ENCODE measurements around the gene FNIP2.
"Not testable (repeated sequence)": the region's sequence is repeated elsewhere in the genome, so short reads cannot be mapped to it uniquely, and the experiment has no call there.

FNIP2 gene

DNA sequence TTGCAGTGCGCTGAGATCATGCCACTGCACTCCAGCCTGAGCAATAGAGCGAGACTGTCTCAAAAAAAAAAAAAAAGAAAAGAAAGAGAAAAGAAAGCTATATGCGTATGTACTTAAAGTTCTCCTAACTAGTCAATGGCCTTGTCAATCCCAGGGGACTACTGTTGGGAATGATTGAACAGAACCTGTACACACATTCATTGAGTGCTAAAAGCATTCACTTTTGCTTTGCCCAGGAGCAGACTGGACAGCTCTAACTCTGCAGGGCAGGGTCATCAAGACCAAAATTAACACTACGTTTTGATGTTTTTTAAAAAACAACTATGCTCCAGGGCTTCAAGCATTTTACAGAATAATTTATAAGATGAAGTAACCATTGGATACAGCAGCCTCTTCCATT is 106.2 kb downstream of the FNIP2 start:
- no peak for DNase-seq

DNA sequence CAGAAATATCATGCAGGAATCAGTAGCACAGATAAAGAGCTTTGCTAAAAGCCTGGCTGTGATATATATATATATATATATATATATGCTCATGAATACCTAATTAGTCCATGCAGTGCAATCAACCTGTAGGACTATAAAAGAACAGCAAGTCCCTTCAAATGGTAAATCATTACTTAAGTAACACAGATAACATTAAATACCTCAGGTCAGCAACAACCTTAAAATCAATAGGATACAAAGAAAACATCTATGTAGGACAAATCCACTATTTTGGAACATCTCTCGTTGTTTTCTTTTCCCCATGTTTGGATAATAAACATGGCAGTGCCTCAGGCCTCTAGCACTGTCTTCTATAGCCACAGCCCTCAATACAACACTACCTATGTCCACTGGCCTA is 106.6 kb downstream of the FNIP2 start:
- DNase-seq: no peak

DNA sequence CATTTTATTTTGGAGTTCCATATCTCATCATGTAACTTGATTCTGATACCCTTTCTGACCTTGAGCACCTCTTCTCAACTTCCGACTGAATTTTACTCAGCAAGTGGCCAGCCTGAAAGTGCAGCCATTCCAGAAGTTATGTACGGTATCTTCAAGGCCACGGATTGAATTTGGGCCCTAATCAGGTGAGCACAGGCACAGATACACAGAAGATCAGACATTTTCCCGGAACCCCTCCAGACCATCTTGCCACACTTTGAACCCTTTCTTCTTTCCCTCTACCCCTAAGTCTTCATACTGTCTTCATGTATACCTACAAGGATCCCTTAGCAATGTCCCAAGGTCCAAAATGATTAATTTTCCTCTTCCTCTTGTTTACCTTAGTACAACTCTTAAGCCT is 108.2 kb downstream of the FNIP2 start:
- no peak for DNase-seq

DNA sequence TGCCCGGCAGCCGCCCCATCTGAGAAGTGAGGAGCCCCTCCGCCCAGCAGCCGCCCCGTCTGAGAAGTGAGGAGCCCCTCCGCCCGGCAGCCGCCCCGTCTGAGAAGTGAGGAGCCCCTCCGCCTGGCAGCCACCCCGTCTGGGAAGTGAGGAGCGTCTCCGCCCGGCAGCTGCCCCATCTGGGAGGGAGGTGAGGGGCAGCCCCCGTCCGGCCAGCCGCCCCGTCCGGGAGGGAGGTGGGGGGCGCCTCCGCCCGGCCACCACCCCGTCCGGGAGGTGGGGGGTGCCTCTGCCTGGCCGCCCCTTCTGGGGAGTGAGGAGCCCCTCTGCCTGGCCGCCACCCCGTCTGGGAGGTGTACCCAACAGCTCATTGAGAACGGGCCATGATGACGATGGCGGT is 113.3 kb downstream of the FNIP2 start:
- DNase-seq: not testable (repeated sequence)

DNA sequence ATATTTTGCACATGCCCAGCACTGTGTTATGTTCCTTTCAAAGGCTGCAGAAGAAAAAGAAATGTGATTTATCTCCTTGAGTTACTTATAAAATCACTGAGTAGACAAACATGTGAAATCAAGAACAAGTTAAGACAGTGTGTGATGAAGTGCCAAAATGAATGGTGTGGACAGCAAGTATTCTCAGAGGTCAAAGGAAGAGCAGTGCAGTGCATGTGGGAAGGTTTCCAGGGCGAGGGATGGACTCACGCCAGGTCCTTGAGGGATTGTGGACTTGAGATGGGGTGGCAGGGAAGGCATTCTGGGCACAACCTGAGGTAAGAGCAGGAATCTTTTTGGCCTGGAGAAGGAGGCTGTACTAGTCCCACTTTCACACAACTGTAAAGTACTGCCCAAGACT is 115.5 kb downstream of the FNIP2 start:
- no peak for DNase-seq

DNA sequence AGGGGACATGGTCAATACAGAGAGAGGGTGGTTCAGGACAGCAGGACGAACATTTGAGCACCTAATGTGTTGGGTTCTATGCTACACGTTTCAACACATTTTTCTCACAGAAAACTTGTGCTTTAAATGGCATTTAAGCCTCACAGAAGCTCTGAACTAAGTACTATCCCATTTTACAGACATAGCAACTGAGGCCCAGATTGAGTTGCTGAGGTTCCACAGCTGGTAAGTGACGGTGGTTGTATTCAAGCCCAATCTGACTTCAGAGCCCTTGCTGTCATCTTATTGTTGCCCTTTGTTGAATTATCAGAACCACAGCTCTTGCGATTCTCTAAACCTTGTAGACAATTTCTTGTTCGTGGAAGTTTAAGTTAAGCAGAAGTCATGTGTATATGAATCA is 116.7 kb downstream of the FNIP2 start:
- no peak for DNase-seq

DNA sequence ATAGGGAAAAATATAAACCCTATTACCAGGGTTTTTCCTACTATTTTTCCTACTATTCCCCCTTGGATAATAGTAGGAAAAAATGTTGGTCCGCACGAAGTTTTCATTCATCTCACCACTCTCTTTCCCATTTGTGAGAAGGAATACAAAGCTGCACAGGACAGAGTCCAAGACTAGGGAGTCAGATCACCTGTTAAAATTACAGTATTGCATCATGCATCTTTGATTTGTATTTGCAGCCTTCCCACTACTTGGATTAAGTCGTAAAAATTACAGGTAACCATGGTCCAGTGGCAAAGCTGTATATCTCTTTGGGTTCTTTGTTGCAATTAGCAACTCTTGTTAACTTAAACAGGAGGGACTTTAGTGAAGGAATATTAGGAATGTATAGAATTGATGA is 121.5 kb downstream of the FNIP2 start:
- no peak for DNase-seq

DNA sequence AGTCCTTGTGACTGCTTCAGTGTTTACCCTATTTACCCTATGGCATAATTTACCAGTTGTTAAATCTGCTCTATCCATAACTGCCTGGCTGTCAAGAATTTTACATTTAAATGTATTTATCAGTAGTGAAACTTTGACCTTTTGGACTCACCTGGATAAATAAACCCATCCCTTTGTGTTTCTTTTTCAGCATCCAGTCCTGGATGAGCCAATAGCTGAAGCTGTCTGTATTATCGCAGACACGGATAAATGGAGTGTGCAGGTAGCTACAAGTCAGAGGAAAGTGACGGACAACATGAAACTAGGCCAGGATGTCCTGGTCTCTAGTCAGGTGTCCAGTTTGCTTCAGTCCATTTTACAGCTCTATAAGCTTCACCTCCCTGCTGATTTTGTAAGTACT is 122.4 kb downstream of the FNIP2 start:
- DNase-seq: no peak

DNA sequence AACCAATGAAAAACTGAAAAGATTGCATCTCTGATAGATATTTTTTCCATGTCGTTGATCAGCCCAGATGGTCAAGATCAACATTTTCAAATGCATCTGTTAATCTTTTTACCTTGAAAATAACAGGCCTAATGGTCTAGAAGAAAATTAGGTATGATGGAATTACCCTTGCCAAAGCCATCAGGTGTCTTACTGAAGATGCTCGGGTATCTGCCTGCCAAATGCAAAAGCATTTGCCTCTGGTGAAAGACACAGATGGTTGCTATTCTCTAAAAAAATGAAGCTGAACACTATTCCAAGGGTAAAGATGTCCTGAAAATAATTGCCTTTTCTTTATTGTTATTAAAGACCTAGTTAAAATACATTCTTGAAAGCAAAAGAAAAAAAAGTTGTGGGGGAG is 126.0 kb downstream of the FNIP2 start:
- no peak for DNase-seq

DNA sequence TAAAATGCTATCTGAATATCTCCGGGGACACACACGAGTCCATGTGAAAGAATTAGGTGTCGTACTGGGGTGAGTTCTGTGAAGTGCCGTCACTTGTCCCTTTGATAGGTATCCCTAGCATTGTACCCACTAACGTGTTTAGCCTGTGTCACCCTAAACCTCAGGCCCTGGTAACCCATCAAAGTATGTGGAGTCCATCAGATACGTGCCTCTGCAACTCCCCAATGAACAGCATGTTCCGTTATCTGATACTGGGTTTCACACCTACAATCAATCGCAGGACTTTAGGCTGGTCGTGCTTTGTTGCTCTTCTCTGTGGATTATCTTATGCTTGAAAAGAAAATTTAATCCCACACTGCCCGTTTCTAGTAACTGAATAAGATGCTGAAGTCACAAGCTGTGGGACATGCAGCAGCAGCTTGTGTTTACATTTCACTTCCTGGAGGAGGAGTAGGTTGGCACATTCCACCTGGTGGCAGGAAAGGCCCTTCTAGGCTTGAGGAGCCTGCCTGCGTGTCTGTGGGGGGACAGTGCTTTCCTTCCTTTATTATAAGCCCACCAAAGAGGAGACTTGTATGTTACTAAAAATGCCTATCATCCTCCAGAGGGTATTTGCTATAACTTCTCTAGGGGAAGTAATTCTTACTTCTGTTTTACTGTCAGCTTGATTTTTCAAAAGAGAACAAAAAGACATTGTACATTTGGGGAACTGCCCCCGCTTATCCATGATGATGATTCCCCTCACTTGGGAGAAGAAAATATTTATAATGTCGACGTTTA is 127.2 kb downstream of the FNIP2 start:
- DNase-seq: peak in 1 of 5 experiments; percentile 1

DNA sequence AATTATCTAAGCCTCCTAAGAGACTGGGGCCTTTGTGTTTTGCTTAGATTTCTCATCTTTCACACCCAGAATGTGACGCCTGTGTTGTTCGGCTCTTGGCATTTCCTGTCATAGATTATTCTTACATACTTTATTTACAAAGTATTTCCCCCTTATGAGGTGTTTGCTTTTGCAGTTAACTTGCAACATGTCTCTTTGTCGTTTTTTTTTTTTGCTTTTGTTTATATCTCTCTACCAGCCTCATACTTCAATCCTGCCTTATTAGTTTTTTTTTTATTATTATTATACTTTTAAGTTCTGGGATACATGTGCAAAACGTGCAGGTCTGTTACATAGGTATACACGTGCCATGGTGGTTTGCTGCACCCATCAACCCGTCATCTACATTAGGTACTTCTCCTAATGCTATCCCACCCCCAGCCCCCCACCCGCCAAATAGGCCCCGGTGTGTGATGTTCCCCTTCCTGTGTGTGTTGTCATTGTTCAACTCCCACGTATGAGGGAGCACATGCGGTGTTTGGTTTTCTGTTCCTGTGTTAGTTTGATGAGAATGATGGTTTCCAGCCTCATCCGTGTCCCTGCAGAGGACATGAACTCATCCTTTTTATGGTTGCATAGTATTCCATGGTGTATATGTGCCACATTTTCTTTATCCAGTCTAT is 127.9 kb downstream of the FNIP2 start:
- DNase-seq: peak in 1 of 5 experiments; percentile 16

DNA sequence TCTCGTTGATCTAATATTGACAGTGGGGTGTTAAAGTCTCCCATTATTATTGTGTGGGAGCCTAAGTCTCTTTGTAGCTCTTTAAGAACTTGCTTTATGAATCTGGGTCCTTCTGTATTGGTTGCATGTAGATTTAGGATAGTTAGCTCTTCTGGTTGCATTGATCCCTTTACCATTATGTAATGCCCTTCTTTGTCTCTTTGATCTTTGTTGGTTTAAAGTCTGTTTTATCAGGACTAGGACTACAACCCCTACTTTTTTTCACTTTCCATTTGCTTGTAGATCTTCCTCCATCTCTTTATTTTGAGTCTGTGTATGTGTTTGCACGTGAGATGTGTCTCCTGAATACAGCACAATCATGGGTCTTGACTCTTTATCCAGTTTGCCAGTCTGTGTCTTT is 131.6 kb downstream of the FNIP2 start:
- not testable (repeated sequence) for DNase-seq

DNA sequence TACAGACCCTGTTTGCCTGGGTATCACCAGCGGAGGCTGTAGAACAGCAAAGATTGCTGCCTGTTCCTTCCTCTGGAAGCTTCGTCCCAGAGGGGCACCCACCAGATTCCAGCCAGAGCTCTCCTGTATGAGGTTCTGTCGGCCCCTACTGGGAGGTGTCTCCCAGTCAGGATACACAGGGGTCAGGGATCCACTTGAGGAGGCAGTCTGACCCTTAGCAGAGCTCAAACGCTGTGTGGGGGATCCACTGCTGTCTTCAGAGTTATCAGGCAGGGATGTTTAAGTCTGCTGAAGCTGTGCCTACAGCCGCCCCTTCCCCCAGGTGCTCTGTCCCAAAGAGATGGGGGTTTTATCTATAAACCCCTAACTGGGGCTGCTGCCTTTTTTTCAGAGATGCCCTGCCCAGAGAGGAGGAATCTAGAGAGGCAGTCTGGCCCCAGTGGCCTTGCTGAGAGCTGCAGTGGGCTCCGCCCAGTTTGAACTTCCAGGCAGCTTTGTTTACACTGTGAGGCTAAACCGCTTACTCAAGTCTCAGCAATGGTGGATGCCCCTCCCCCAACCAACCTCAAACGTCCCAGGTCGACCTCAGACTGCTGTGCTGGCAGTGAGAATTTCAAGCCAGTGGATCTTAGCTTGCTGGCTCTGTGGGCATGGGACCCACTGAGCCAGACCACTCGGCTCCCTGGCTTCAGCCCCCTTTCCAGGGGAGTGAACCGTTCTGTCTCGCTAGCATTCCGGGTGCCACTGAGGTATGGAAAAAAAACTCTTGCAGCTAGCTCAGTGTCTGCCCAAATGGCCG is 133.7 kb downstream of the FNIP2 start:
- DNase-seq: peak in 2 of 5 experiments; percentile 27 to 88

DNA sequence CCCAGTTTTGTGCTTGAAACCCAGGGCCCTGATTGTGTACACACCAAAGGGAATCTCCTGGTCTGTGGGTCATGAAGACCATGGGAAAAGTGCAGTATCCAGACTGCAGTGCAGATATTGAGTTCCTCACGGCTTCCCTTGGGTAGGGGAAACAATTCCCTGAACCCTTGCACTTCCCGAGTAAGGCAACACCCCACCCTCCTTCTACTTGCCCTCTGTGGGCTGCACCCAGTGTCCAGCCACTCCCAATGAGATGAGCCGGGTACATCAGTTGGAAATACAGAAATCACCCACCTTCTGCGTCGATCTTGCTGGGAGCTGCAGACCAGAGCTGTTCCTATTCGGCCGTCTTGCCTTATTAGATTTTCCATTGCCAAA is 134.2 kb downstream of the FNIP2 start:
- DNase-seq: no peak

DNA sequence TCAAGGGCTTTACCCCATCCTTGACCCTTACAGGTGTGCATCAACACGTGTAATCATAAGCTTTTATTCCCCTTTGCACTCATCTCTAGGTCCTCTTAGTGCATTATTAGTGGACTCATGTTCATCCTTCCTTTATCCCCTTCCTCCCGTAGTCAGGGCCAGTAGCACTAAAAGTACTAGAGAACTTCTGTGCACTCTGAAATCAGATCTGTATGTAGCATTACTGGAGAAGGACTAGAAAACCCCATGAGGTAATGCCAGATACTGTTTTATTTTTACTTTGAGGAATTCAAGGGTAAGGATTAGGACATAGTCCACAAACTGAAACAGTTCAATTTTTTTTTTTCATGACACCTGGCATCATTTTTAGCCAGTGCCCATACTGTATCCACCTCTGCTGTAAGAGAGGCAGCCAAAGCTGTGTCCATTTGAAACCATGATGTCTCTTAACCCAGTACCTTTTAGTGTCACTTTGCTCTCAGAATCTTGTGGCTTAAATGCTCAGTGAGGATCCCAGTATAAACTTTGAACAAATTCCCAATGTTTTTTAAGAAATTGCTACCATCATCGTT is 134.7 kb downstream of the FNIP2 start:
- DNase-seq: no peak

DNA sequence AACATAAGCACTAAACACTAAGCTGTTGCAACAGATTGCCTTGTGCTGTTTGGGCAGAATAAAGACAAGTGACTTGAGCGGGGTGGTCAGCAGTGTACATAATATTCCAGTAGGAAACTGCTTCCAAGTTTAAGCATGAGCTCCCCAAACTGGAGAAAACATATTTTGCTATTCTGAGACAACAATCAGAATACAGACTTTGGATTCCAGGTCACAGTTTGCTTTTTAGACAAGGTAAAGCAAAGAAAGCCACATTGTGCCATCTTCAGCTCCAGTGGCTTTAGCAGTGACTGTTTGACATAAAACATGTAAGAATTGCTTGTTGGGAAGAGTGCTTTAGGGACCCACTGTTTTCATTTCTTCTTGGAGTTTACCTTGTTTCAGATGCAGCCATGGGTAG is 136.0 kb downstream of the FNIP2 start:
- no peak for DNase-seq

DNA sequence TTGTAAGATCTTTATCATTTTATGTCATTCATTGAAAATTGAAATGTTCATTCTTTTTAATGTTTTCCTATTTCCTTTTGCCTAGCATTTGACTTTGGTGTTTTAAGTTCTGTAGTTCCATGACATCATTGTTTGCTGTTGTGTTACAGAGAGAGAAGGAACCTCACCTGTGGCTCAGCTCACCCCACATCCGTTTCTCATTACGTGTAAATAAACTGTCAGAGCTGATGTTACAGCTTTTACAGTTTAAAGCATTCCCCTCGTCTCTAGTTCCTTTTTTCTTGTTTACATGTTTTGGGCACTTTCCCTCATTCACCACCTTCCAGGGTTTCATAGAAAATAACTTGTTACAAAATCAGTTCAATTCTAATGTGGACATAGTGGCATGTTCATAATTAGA is 137.2 kb downstream of the FNIP2 start:
- DNase-seq: peak in 2 of 5 experiments; percentile 6 to 85

DNA sequence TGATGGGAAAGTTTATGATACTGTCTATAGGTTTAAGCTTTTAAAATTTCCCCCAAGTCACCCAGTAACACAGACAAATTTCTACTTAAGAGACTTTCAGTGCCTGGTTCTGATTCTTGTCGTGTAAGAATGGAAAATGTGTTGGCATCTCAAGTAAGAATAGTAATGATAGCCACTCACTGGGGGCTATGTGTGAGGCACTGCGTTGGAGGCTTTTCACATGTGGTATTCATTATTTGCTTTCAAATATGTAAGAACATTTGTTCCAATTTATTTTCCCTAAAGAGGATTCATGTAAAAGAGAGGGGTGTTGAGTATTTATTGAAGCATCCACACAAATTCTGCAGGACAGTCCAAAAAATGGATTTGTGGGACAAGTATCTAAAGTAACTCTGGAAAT is 143.6 kb downstream of the FNIP2 start:
- no peak for DNase-seq

DNA sequence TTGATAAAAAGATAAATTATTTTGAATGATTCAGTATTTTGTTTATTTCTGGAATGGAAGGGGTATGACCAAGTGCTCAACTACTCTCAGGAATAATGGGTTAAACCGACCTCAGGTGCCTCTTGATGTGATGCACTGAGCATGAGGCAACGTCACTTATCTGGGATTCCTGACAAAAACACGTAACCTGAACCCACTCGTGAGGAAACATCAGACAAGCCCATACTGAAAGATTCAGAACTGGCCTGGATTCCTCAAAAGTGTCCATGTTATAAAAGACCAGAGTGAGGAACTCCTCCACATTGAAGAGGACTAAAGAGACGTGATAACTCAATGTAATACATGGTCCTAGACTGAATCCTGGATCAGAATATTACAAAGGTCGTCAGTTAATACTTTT is 144.0 kb downstream of the FNIP2 start:
- DNase-seq: no peak

DNA sequence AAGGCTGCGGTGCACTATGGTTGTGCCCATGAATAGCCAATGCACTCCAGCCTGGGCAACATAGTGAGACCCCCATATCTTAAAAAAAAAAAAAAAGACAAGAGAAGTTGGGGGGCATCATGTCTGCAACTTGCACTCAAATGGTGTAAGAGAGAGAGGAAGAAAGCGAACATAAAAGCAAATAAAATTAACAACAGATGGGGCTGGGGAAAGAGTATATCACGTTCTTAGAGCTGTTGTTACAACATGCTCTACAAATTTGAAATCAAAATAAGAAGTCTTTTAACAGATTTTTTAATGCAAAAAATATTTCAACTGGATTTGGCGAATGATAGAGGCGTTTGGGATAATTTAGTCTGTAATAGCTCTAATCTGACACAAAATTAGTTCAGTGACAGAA is 144.9 kb downstream of the FNIP2 start:
- DNase-seq: no peak

DNA sequence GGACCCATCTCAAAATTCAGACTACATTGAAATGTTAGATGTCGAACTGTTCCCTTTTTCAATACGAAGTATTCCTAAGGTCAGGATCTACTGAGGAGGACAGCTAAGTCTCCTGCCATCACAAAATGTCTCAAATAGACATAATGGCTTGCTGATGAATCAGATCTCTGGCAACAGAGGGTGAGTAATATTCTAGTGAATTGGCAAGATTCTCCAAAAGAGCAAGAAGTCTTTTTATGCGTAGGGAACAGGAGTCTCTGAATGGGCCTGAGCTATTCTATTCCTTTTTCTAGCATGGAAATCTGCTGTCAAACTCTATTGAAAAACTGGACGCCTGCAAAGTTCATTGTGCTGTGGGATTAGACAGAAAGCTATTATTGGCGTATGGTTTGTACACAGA is 145.4 kb downstream of the FNIP2 start:
- DNase-seq: no peak

DNA sequence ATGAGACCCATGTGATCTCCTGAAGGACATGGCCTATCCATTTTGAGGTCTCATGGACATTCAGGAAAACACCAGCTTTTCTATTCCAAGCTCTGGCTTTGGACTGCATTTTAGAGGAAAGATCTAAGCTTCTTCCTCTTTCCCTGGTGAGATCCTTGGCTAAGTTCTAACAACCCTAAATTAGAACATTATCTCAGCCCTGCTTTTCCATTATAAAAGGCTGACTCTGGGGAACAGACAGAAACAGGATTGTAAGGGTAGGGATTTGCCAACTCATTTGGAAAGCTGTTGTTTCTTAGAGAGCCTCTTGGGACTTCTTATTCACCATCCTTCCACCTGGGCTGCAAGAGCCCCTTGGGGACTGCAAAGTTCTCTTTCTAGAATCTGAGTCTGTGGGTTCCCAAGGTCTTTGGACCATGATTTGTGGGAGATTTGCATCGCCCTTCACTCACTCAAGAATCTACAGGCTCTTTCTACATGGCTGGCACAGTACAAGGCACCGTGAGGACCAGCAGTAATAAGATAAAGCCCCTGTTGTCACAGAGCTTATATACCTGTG is 146.9 kb downstream of the FNIP2 start:
- DNase-seq: no peak

DNA sequence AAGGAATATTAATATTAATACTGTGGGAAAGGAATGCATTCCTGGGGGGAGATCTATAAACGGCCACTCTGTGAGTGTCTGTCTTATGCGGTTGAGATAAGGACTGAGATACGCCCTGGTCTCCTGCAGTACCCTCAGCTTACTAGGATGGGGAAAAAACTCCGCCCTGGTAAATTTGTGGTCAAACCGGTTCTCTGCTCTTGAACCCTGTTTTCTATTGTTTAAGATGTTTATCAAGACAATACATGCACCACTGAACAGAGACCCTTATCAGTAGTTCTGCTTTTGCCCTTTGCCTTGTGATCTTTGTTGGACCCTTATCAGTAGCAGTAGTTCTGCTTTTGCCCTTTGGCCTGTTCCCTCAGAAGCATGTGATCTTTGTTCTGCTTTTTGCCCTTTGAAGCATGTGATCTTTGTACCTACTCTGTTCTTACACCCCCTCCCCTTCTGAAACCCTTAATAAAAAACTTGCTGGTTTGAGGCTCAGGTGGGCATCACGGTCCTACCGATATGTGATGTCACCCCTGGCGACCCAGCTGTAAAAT is 151.7 kb downstream of the FNIP2 start:
- DNase-seq: not testable (repeated sequence)

All from T-helper 2 cell (primary cell).